ENCODE measurements around the gene POLR3C. TPM values are rescaled to one million over a fixed set of nuclear protein-coding genes. Genes with fewer than 3 reads are reported as not detected.
"Not testable (repeated sequence)": the region's sequence is repeated elsewhere in the genome, so short reads cannot be mapped to it uniquely, and the experiment has no call there.

Gene POLR3C
- total RNA-seq, 1 donor from 2014 or later = 13.4 TPM

DNA sequence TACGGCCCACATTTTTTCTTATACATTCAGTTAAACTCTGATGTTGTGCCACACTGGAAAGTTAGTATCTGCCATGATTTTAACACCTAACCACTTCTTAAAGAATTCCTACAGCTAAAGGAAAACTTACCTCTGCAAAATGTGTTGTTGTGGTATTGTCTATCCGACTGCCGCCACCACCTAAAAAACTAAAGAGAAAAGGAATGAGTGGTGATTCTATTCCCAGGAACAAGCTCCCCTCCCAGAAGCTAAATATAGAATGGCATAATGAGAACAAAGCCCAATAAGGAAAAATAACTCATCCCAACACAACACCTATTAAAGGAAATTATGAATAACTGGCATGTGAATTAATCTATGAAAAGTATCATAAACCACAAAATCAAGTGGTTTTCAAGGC lies 39.6 kb upstream of the POLR3C start:
- Histone ChIP-seq H3K27me3 (ENCODE audit: low read depth) (no peaks in the 10 kb centered on the region), H3K27ac (replicated peaks) (peak overlapping the region; percentile 72), H3K36me3 (peaks cover 17% of the 10 kb centered on the region), H3K4me3 (peak overlapping the region; percentile 61), H3K9me3 (replicated peaks) (no peaks in the 10 kb centered on the region), H3K4me1 (peaks cover 59% of the 10 kb centered on the region)
- intact Hi-C loops (cut with micrococcal nuclease) = no loop called here
- TF ChIP-seq, protein P1, sequence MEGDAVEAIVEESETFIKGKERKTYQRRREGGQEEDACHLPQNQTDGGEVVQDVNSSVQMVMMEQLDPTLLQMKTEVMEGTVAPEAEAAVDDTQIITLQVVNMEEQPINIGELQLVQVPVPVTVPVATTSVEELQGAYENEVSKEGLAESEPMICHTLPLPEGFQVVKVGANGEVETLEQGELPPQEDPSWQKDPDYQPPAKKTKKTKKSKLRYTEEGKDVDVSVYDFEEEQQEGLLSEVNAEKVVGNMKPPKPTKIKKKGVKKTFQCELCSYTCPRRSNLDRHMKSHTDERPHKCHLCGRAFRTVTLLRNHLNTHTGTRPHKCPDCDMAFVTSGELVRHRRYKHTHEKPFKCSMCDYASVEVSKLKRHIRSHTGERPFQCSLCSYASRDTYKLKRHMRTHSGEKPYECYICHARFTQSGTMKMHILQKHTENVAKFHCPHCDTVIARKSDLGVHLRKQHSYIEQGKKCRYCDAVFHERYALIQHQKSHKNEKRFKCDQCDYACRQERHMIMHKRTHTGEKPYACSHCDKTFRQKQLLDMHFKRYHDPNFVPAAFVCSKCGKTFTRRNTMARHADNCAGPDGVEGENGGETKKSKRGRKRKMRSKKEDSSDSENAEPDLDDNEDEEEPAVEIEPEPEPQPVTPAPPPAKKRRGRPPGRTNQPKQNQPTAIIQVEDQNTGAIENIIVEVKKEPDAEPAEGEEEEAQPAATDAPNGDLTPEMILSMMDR (IDR thresholded peaks at IDR 0.05; ENCODE audit: borderline replicate concordance) = no peak
- DNase-seq = no peak

- Histone ChIP-seq H3K36me3 (peaks cover 9% of the 10 kb centered on the region), H3K4me3 (no peak overlapping the region), H3K4me1 (peaks cover 56% of the 10 kb centered on the region), H3K9me3 (replicated peaks) (no peaks in the 10 kb centered on the region), H3K27ac (replicated peaks) (peak overlapping the region; percentile 72), H3K27me3 (ENCODE audit: low read depth) (no peaks in the 10 kb centered on the region)
- TF ChIP-seq, protein P1 (IDR thresholded peaks at IDR 0.05; ENCODE audit: borderline replicate concordance) = no peak
- intact Hi-C loops (cut with micrococcal nuclease) = no loop called here
- no peak for DNase-seq
These were observed 38.5 kb upstream of the POLR3C start for GRCh38 chr1:145785547-145785946.

- H3K9me3 ChIP-seq (replicated peaks) = no peaks in the 10 kb centered on the region
- peaks cover 9% of the 10 kb centered on the region for H3K36me3 ChIP-seq
- intact Hi-C loops (cut with micrococcal nuclease) = no loop called here
- H3K4me1 ChIP-seq = peaks cover 49% of the 10 kb centered on the region
- peak overlapping the region; percentile 72 for H3K27ac ChIP-seq (replicated peaks)
- H3K27me3 ChIP-seq (ENCODE audit: low read depth) = no peaks in the 10 kb centered on the region
- TF ChIP-seq, protein P1 (IDR thresholded peaks at IDR 0.05; ENCODE audit: borderline replicate concordance) = no peak
- H3K4me3 ChIP-seq = no peak overlapping the region
- no peak for DNase-seq
These were observed 37.7 kb upstream of the POLR3C start for GRCh38 chr1:145786271-145786670.

DNA sequence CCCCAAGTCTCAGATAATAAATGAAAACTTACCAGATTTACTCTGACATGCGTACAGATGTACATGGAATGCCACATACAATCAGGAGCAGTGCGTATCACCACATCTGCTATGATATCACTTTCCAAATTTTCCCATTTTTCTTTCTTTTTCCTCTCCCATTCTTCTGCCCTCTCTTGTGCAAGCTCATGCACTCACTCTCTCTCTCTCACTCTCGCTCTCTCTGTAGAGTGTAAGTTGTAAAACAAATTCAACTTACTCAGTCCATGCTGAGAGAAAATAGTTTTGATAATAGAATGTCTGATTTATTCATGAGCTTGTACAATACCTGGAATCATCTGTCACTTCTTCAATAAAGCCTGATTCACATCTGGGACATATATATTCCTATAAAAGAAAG lies 35.4 kb upstream of the POLR3C start:
- peaks cover 30% of the 10 kb centered on the region for H3K4me1 ChIP-seq
- no peak overlapping the region for H3K4me3 ChIP-seq
- no peak overlapping the region for H3K27ac ChIP-seq (replicated peaks)
- DNase-seq = no peak
- intact Hi-C loops (cut with micrococcal nuclease) = no loop called here
- no peaks in the 10 kb centered on the region for H3K27me3 ChIP-seq (ENCODE audit: low read depth)
- H3K9me3 ChIP-seq (replicated peaks) = no peaks in the 10 kb centered on the region
- TF ChIP-seq, protein P1 (IDR thresholded peaks at IDR 0.05; ENCODE audit: borderline replicate concordance) = no peak
- H3K36me3 ChIP-seq = peaks cover 17% of the 10 kb centered on the region

- TF ChIP-seq, protein P1 (IDR thresholded peaks at IDR 0.05; ENCODE audit: borderline replicate concordance) = peak; percentile 7
- H3K27ac ChIP-seq (replicated peaks); intact Hi-C loops (cut with micrococcal nuclease); H3K9me3 ChIP-seq (replicated peaks); H3K27me3 ChIP-seq (ENCODE audit: low read depth); DNase-seq; H3K4me3 ChIP-seq; H3K4me1 ChIP-seq: not testable (repeated sequence)
- peaks cover 27% of the 10 kb centered on the region for H3K36me3 ChIP-seq
These were observed 32.1 kb upstream of the POLR3C start for GRCh38 chr1:145791860-145792259.

GRCh38 chr1:145792484-145792883 lies 31.5 kb upstream of the POLR3C start:
- TF ChIP-seq, protein P1 (IDR thresholded peaks at IDR 0.05; ENCODE audit: borderline replicate concordance) = no peak
- no peak for DNase-seq
- Histone ChIP-seq H3K36me3 (peaks cover 27% of the 10 kb centered on the region), H3K27me3 (ENCODE audit: low read depth) (no peaks in the 10 kb centered on the region), H3K4me1 (peaks cover 3% of the 10 kb centered on the region), H3K4me3 (no peak overlapping the region), H3K9me3 (replicated peaks) (peaks cover 14% of the 10 kb centered on the region), H3K27ac (replicated peaks) (no peak overlapping the region)
- intact Hi-C loops (cut with micrococcal nuclease) = no loop called here

Data from left ventricle myocardium inferior (tissue), 1 donor.